Activated naive CD8-positive, alpha-beta T cell (primary cell): ENCODE data around the gene A3GALT2.
A peak's percentile ranks its signal among the peaks of the same experiment; 100 is the strongest.

Experiments used
- H3K27ac Mint-ChIP-seq: one replicate; pipeline ENCODE4 v1.8.0; 2021; ENCODE audit warnings: mixed read lengths
- H3K27me3 Mint-ChIP-seq: one replicate; pipeline ENCODE4 v1.8.0; 2021; ENCODE audit warnings: mixed read lengths
- H3K36me3 Mint-ChIP-seq: one replicate; pipeline ENCODE4 v1.8.0; 2021; ENCODE audit warnings: mixed read lengths
- H3K4me1 Mint-ChIP-seq: one replicate; pipeline ENCODE4 v1.8.0; 2021; ENCODE audit warnings: low read depth, mixed read lengths
- H3K4me3 Mint-ChIP-seq: one replicate; pipeline ENCODE4 v1.8.0; 2021; ENCODE audit warnings: mild to moderate bottlenecking, mixed read lengths
- H3K9me3 Mint-ChIP-seq: one replicate; pipeline ENCODE4 v1.8.0; 2021; ENCODE audit warnings: low read depth, mixed read lengths

A3GALT2 gene

GRCh38 chr1:33358795-33359503, 38.1 kb upstream of the A3GALT2 start:
- no peaks in the 10 kb centered on the region for H3K27me3 Mint-ChIP-seq
- H3K9me3 Mint-ChIP-seq = no peaks in the 10 kb centered on the region
- no peak overlapping the region for H3K27ac Mint-ChIP-seq

GRCh38 chr1:33358114-33358794, 37.4 kb upstream of the A3GALT2 start:
- Mint-ChIP-seq H3K27me3 (no peaks in the 10 kb centered on the region), H3K9me3 (no peaks in the 10 kb centered on the region), H3K4me1 (no peaks in the 10 kb centered on the region), H3K4me3 (no peak overlapping the region), H3K36me3 (no peaks in the 10 kb centered on the region), H3K27ac (no peak overlapping the region)

More at GRCh38 chr1:33358795-33359503, 38.1 kb upstream of the A3GALT2 start:
- Mint-ChIP-seq H3K4me1 (no peaks in the 10 kb centered on the region), H3K4me3 (no peak overlapping the region), H3K36me3 (no peaks in the 10 kb centered on the region)

- H3K9me3 Mint-ChIP-seq = no peaks in the 10 kb centered on the region
- no peaks in the 10 kb centered on the region for H3K27me3 Mint-ChIP-seq
- no peaks in the 10 kb centered on the region for H3K36me3 Mint-ChIP-seq
- no peak overlapping the region for H3K27ac Mint-ChIP-seq
- no peak overlapping the region for H3K4me3 Mint-ChIP-seq
- H3K4me1 Mint-ChIP-seq = no peaks in the 10 kb centered on the region
Measured at GRCh38 chr1:33357099-33357498, 36.2 kb upstream of the A3GALT2 start.

GRCh38 chr1:33354707-33355316, 33.9 kb upstream of the A3GALT2 start:
- Mint-ChIP-seq H3K27ac (no peak overlapping the region), H3K36me3 (no peaks in the 10 kb centered on the region), H3K27me3 (no peaks in the 10 kb centered on the region), H3K4me3 (no peak overlapping the region), H3K9me3 (no peaks in the 10 kb centered on the region), H3K4me1 (peaks cover 9% of the 10 kb centered on the region)

- peaks cover 12% of the 10 kb centered on the region for H3K4me1 Mint-ChIP-seq
- H3K4me3 Mint-ChIP-seq = no peak overlapping the region
- no peaks in the 10 kb centered on the region for H3K36me3 Mint-ChIP-seq
- H3K27ac Mint-ChIP-seq = no peak overlapping the region
- no peaks in the 10 kb centered on the region for H3K9me3 Mint-ChIP-seq
- H3K27me3 Mint-ChIP-seq = no peaks in the 10 kb centered on the region
Measured at GRCh38 chr1:33353531-33353930, 32.6 kb upstream of the A3GALT2 start.

GRCh38 chr1:33351281-33351660, 30.4 kb upstream of the A3GALT2 start:
- Mint-ChIP-seq H3K27me3 (no peaks in the 10 kb centered on the region), H3K4me3 (peak overlapping the region; percentile 51), H3K4me1 (peaks cover 34% of the 10 kb centered on the region), H3K27ac (no peak overlapping the region), H3K9me3 (no peaks in the 10 kb centered on the region), H3K36me3 (peaks cover 6% of the 10 kb centered on the region)

GRCh38 chr1:33350611-33351280, 29.8 kb upstream of the A3GALT2 start:
- peak overlapping the region; percentile 92 for H3K27ac Mint-ChIP-seq
- H3K27me3 Mint-ChIP-seq = no peaks in the 10 kb centered on the region
- H3K4me1 Mint-ChIP-seq = peaks cover 38% of the 10 kb centered on the region
- peaks cover 6% of the 10 kb centered on the region for H3K36me3 Mint-ChIP-seq
- H3K9me3 Mint-ChIP-seq = no peaks in the 10 kb centered on the region
- H3K4me3 Mint-ChIP-seq = peak overlapping the region; percentile 92

GRCh38 chr1:33349778-33350610, 29.1 kb upstream of the A3GALT2 start:
- H3K27me3 Mint-ChIP-seq = no peaks in the 10 kb centered on the region
- peaks cover 45% of the 10 kb centered on the region for H3K4me1 Mint-ChIP-seq
- H3K36me3 Mint-ChIP-seq = peaks cover 8% of the 10 kb centered on the region
- H3K4me3 Mint-ChIP-seq = peak overlapping the region; percentile 92
- H3K27ac Mint-ChIP-seq = peak overlapping the region; percentile 92
- no peaks in the 10 kb centered on the region for H3K9me3 Mint-ChIP-seq

- peak overlapping the region; percentile 92 for H3K27ac Mint-ChIP-seq
- H3K27me3 Mint-ChIP-seq = no peaks in the 10 kb centered on the region
- H3K36me3 Mint-ChIP-seq = peaks cover 8% of the 10 kb centered on the region
- H3K9me3 Mint-ChIP-seq = no peaks in the 10 kb centered on the region
- peaks cover 49% of the 10 kb centered on the region for H3K4me1 Mint-ChIP-seq
- H3K4me3 Mint-ChIP-seq = peak overlapping the region; percentile 93
Measured at GRCh38 chr1:33349081-33349759, 28.3 kb upstream of the A3GALT2 start.

GRCh38 chr1:33348676-33349080, 27.8 kb upstream of the A3GALT2 start:
- H3K4me3 Mint-ChIP-seq = peak overlapping the region; percentile 93
- peak overlapping the region; percentile 92 for H3K27ac Mint-ChIP-seq
- H3K27me3 Mint-ChIP-seq = no peaks in the 10 kb centered on the region
- H3K9me3 Mint-ChIP-seq = no peaks in the 10 kb centered on the region
- peaks cover 53% of the 10 kb centered on the region for H3K4me1 Mint-ChIP-seq
- peaks cover 8% of the 10 kb centered on the region for H3K36me3 Mint-ChIP-seq

GRCh38 chr1:33348194-33348593, 27.3 kb upstream of the A3GALT2 start:
- Mint-ChIP-seq H3K4me1 (peaks cover 56% of the 10 kb centered on the region), H3K9me3 (no peaks in the 10 kb centered on the region), H3K4me3 (peak overlapping the region; percentile 93), H3K27ac (peak overlapping the region; percentile 92), H3K27me3 (no peaks in the 10 kb centered on the region), H3K36me3 (peaks cover 8% of the 10 kb centered on the region)

- H3K9me3 Mint-ChIP-seq = no peaks in the 10 kb centered on the region
- peak overlapping the region; percentile 93 for H3K4me3 Mint-ChIP-seq
- no peaks in the 10 kb centered on the region for H3K27me3 Mint-ChIP-seq
- peak overlapping the region; percentile 59 for H3K27ac Mint-ChIP-seq
- H3K4me1 Mint-ChIP-seq = peaks cover 57% of the 10 kb centered on the region
- peaks cover 8% of the 10 kb centered on the region for H3K36me3 Mint-ChIP-seq
Measured at GRCh38 chr1:33347650-33347992, 26.7 kb upstream of the A3GALT2 start.

GRCh38 chr1:33346927-33347649, 26.2 kb upstream of the A3GALT2 start:
- H3K9me3 Mint-ChIP-seq = no peaks in the 10 kb centered on the region
- H3K4me3 Mint-ChIP-seq = peak overlapping the region; percentile 93
- peak overlapping the region; percentile 59 for H3K27ac Mint-ChIP-seq
- peaks cover 8% of the 10 kb centered on the region for H3K36me3 Mint-ChIP-seq
- H3K27me3 Mint-ChIP-seq = no peaks in the 10 kb centered on the region
- H3K4me1 Mint-ChIP-seq = peaks cover 61% of the 10 kb centered on the region
